MCF 10A (cell line): Measurements from ENCODE around the gene RIMS4. TPM values are rescaled to one million over a fixed set of nuclear protein-coding genes. Genes with fewer than 3 reads are reported as not detected.

Source experiments
- BruUV-seq: library from RNA; stranded (reverse); fragments of 400-500 nt; replicated peaks from 2 replicates; lab custom pipeline; 2021; lab: Mats Ljungman, UMichigan
- CTCF ChIA-PET: fragments of 300-600 bp; sonication (Branson Sonifier 250); formaldehyde crosslinking; extraction: SDS; loops from one replicate; lab custom pipeline; 2021; ENCODE audit warnings: antibody characterized with exemption, inconsistent platforms; lab: Yijun Ruan, JAX
- POLR2A ChIA-PET: fragments of 300-600, 350-650 bp; sonication (Branson Sonifier 250); formaldehyde crosslinking; extraction: SDS; loops from one replicate; lab custom pipeline; 2020; ENCODE audit warnings: antibody characterized with exemption, inconsistent platforms; lab: Yijun Ruan, JAX
- DNase-seq: peaks from one replicate; pipeline ENCODE4 v3.0.0-alpha.2; 2018; ENCODE audit not compliant: unreplicated experiment
- H3K27ac Mint-ChIP-seq: one replicate; pipeline ENCODE4 v1.8.0; 2022; ENCODE audit warnings: mild to moderate bottlenecking, low read depth, mixed read lengths; ENCODE audit not compliant: unreplicated experiment
- H3K27me3 Mint-ChIP-seq: one replicate; pipeline ENCODE4 v1.8.0; 2022; ENCODE audit warnings: mixed read lengths; ENCODE audit not compliant: insufficient read depth, unreplicated experiment
- H3K36me3 Mint-ChIP-seq: one replicate; pipeline ENCODE4 v1.8.0; 2022; ENCODE audit warnings: mild to moderate bottlenecking, moderate library complexity, mixed read lengths; ENCODE audit not compliant: insufficient read depth, unreplicated experiment
- H3K4me1 Mint-ChIP-seq: one replicate; pipeline ENCODE4 v1.8.0; 2022; ENCODE audit warnings: mixed read lengths; ENCODE audit not compliant: insufficient read depth, unreplicated experiment
- H3K4me3 Mint-ChIP-seq: one replicate; pipeline ENCODE4 v1.8.0; 2022; ENCODE audit warnings: mild to moderate bottlenecking, moderate library complexity, mixed read lengths; ENCODE audit not compliant: unreplicated experiment
- H3K9me3 Mint-ChIP-seq: one replicate; pipeline ENCODE4 v1.8.0; 2022; ENCODE audit warnings: mixed read lengths; ENCODE audit not compliant: unreplicated experiment
- intact Hi-C: fragments of 100-400 bp; cut with micrococcal nuclease; formaldehyde crosslinking; loops from 2 replicates; pipeline ENCODE4 v1.14.1; 2022
- total RNA-seq: library from RNA; stranded (reverse); gene quantifications from 2 replicates; pipeline ENCODE4 v1.2.3, GENCODE V29; 2022
- TF ChIP-seq, protein P1 (sequence below): fragments of 200-600 bp; IDR thresholded peaks from one replicate; pipeline ENCODE4 v1.8.0; 2022; ENCODE audit warnings: antibody characterized with exemption, mild to moderate bottlenecking; ENCODE audit not compliant: unreplicated experiment

RIMS4 gene
- total RNA-seq, 1 experiment from 2014 or later: not detected

DNA sequence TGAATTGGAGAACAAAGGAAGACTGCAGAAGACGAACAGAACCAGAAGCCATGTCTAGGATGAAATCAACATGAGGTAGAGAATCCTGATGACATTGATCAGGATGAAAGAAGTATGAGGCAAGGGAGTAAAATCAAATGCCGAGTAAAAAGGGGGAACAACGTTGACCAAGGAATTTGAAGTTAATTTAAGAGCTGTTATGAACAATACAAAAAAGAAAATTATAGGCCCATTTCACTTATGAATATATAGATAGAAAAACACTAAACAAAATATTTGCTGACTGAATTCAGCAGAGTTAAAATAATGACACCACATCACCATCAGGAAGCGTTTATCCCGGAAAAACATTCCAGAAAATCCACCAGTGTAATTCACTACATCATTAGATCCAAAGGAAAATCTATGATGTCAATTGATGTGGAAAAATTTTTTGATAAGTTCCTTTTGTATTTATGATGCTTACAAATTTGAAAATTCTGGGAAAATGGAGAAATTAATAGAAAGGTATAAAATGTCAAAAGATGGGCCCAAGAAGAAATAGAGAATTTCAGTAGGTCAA lies 103.2 kb downstream of the RIMS4 start:
- Mint-ChIP-seq H3K4me1 (peaks cover 14% of the 10 kb centered on the region), H3K27ac (no peak overlapping the region), H3K9me3 (no peaks in the 10 kb centered on the region), H3K36me3 (peaks cover 6% of the 10 kb centered on the region), H3K4me3 (no peak overlapping the region), H3K27me3 (no peaks in the 10 kb centered on the region)
- intact Hi-C loops: no loop called here
- DNase-seq: no peak
- ChIA-PET CTCF (interaction anchor here (0.6 to 1.5 kb wide), 3 partner anchors 12 to 1423 kb away, joined by 4 to 8 read pairs (median 4); no protein-coding TSS in a partner anchor), POLR2A (interaction anchor here (0.7 to 1.6 kb wide), 5 partner anchors 8 to 150 kb away, joined by 3 to 5 read pairs (median 4); partner anchors contain the start of gene CCN5)
- BruUV-seq: no TSS peak
- TF ChIP-seq, protein P1, sequence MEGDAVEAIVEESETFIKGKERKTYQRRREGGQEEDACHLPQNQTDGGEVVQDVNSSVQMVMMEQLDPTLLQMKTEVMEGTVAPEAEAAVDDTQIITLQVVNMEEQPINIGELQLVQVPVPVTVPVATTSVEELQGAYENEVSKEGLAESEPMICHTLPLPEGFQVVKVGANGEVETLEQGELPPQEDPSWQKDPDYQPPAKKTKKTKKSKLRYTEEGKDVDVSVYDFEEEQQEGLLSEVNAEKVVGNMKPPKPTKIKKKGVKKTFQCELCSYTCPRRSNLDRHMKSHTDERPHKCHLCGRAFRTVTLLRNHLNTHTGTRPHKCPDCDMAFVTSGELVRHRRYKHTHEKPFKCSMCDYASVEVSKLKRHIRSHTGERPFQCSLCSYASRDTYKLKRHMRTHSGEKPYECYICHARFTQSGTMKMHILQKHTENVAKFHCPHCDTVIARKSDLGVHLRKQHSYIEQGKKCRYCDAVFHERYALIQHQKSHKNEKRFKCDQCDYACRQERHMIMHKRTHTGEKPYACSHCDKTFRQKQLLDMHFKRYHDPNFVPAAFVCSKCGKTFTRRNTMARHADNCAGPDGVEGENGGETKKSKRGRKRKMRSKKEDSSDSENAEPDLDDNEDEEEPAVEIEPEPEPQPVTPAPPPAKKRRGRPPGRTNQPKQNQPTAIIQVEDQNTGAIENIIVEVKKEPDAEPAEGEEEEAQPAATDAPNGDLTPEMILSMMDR: no peak

DNA sequence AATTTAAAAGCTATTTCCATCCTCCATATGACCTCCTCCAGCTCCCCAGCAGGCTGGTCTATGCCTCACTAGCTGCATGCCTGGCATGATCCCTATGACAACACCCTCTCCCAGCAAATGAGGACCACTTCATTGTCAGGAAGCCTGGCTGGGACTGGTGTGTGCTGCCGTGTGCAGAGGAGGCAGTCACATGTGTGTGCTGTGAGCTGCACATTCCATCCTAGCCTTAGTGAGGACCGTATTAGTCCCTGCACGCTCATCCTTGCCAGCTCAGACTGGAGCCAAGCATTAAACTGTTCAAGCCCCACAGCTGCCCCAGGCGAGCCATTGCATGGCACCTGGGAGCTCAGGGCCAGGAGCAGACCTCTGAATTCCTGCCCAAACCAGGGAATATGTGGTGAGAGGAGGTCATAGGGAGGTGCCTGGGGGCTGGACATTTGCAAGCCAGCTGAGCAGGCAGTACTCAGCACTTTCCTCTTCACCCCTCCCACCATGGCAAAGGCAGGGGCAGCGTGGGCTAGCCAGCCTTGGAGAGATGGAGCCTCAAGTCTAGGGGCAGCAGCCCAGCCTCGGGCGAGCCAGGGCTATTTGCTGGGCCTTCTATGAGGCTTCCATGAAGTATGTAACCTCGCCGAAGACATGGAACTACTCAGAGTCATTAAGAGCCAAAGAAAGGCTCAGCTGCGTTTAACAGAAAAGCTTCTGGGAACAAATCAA lies 103.9 kb downstream of the RIMS4 start:
- TF ChIP-seq, protein P1: no peak
- H3K4me1 Mint-ChIP-seq: peaks cover 11% of the 10 kb centered on the region
- no peaks in the 10 kb centered on the region for H3K27me3 Mint-ChIP-seq
- BruUV-seq: no TSS peak
- peaks cover 4% of the 10 kb centered on the region for H3K36me3 Mint-ChIP-seq
- CTCF ChIA-PET: interaction anchor here (0.6 to 1.5 kb wide), 7 partner anchors 10 to 1424 kb away, joined by 3 to 8 read pairs (median 4); no protein-coding TSS in a partner anchor
- H3K4me3 Mint-ChIP-seq: no peak overlapping the region
- POLR2A ChIA-PET: interaction anchor here (0.7 to 1.6 kb wide), 6 partner anchors 8 to 150 kb away, joined by 3 to 5 read pairs (median 4); partner anchors contain the start of gene CCN5
- no peak for DNase-seq
- no peaks in the 10 kb centered on the region for H3K9me3 Mint-ChIP-seq
- no peak overlapping the region for H3K27ac Mint-ChIP-seq
- intact Hi-C loops: no loop called here

DNA sequence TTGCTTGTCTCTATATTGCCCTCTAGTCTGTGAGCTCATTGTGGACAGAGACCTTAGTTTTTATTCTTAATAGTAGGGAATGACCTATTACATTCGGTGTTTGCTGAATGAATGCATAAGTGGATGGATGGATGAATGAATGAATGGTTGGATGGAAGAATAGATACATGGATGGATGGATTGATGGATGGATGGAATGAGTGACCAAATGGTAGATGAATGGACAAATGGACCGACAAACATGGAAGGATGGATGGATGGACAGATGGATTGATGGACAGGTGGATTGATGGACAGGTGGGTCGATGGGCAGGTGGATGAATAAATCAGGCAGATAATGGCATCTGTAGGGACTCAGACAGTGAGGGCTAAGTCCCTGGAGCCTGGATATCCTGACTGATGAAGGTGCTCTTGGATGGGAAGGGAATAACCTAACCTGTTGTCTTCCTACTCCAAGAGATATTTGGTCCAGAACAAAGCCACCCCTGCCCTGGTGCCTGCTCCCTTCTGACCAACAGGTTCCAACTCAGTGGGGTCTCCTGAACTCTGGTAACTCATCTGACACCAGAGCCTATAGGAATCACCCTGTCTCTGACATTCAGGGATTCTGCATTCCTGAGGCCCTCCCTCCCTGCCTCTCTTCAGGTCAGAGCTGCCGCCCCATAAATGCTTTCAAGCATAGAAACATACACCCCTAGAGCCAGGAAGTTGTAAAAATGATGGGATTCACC lies 104.8 kb downstream of the RIMS4 start:
- Mint-ChIP-seq H3K27me3 (no peaks in the 10 kb centered on the region), H3K4me1 (peaks cover 19% of the 10 kb centered on the region), H3K9me3 (no peaks in the 10 kb centered on the region), H3K4me3 (no peak overlapping the region), H3K36me3 (no peaks in the 10 kb centered on the region), H3K27ac (peak overlapping the region; percentile 1)
- BruUV-seq: no TSS peak
- TF ChIP-seq, protein P1: no peak
- POLR2A ChIA-PET: interaction anchor here (1.0 to 1.6 kb wide), 4 partner anchors 9 to 23 kb away, joined by 3 to 5 read pairs (median 4); partner anchors contain the start of gene CCN5
- CTCF ChIA-PET: interaction anchor here (0.7 to 1.4 kb wide), 5 partner anchors 12 to 29 kb away, joined by 3 to 7 read pairs (median 4); no protein-coding TSS in a partner anchor
- intact Hi-C loops: no loop called here
- no peak for DNase-seq
